DOHH2 (cell line): ENCODE measurements around the gene USP48.

Experiments used
- H3F3A ChIP-seq: fragments of 200-600 bp; sonication (generic), shearing (Covaris generic); 2 replicates; pipeline ENCODE4 v1.6.0; 2016; ENCODE audit warnings: antibody characterized with exemption, mild to moderate bottlenecking; ENCODE audit not compliant: control insufficient read depth, insufficient read depth
- H3K27ac ChIP-seq: fragments of 200-600 bp; sonication (generic); 2 replicates; pipeline ENCODE4 v1.5.1; 2014; ENCODE audit warnings: low read depth, mild to moderate bottlenecking, low read length, moderate library complexity
- H3K27me3 ChIP-seq: fragments of 200-600 bp; sonication (generic); 2 replicates; pipeline ENCODE4 v1.6.1; 2014; ENCODE audit warnings: mild to moderate bottlenecking, low read length, mixed read lengths; ENCODE audit not compliant: control insufficient read depth
- H3K36me3 ChIP-seq: fragments of 200-600 bp; sonication (generic); 2 replicates; pipeline ENCODE4 v1.6.1; 2014; ENCODE audit warnings: mild to moderate bottlenecking, low read length, moderate library complexity, mixed read lengths; ENCODE audit not compliant: control insufficient read depth
- H3K4me1 ChIP-seq: fragments of 200-600 bp; sonication (generic); 2 replicates; pipeline ENCODE4 v1.6.1; 2014; ENCODE audit warnings: mild to moderate bottlenecking, low read length, mixed read lengths; ENCODE audit not compliant: control insufficient read depth
- H3K4me2 ChIP-seq: fragments of 200-600 bp; sonication (generic); 2 replicates; pipeline ENCODE4 v1.6.0; 2014; ENCODE audit warnings: mild to moderate bottlenecking, low read length, moderate library complexity
- H3K4me3 ChIP-seq: fragments of 200-600 bp; sonication (generic); 2 replicates; pipeline ENCODE4 v1.5.1; 2014; ENCODE audit warnings: mild to moderate bottlenecking, low read length, mixed read lengths
- H3K79me2 ChIP-seq: fragments of 200-600 bp; sonication (generic); 2 replicates; pipeline ENCODE4 v1.6.1; 2014; ENCODE audit warnings: mild to moderate bottlenecking, low read length, mixed read lengths; ENCODE audit not compliant: control insufficient read depth
- H3K9me2 ChIP-seq: fragments of 200-600 bp; sonication (generic); replicated peaks from 2 replicates; pipeline ENCODE4 v1.6.1; 2014; ENCODE audit warnings: mild to moderate bottlenecking, low read length, mixed read lengths; ENCODE audit not compliant: control insufficient read depth
- H3K9me3 ChIP-seq: fragments of 200-600 bp; sonication (generic); 2 replicates; pipeline ENCODE4 v1.6.1; 2014; ENCODE audit warnings: antibody characterized with exemption, low read length, mixed read lengths; ENCODE audit not compliant: control insufficient read depth, insufficient read depth
- H4K20me1 ChIP-seq: fragments of 200-600 bp; sonication (generic); 2 replicates; pipeline ENCODE4 v1.6.0; 2014; ENCODE audit warnings: low read depth, mild to moderate bottlenecking, antibody characterized with exemption, low read length, moderate library complexity; ENCODE audit not compliant: control insufficient read depth, insufficient read depth
- CTCF ChIP-seq: fragments of 200-600 bp; sonication (generic); IDR thresholded peaks from one replicate; pipeline ENCODE4 v1.5.1; 2014; ENCODE audit warnings: antibody characterized with exemption, mild to moderate bottlenecking, low read depth, low read length; ENCODE audit not compliant: poor library complexity, severe bottlenecking
- EZH2phosphoT487 ChIP-seq: fragments of 200-600 bp; sonication (generic); IDR thresholded peaks from 2 replicates; pipeline ENCODE4 v1.6.1; 2017; ENCODE audit warnings: borderline replicate concordance, mild to moderate bottlenecking, antibody characterized with exemption, low read length, moderate library complexity, mixed read lengths

Gene USP48

DNA sequence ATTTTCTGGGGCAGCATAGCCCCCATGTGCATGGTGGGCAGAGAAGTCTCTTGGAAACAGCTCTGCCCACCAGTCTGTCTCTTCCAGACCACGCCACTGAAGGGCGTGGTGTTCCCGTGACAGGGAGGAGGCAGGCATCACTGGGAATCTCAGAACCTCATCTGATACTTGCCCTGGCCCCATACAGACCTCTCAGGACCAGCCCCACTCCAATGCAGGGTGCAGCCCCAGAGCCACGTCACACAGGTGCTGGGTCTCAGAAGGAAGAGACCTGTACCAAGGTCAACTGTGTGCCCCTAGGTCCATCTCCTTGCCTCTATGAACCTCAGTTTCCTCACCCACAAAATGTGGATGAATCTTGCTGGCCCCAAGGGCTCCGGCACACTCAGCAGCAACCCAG lies 121.1 kb downstream of the USP48 start:
- Histone ChIP-seq H4K20me1 (no peaks in the 10 kb centered on the region), H3K27me3 (peaks cover 25% of the 10 kb centered on the region), H3K27ac (no peak overlapping the region), H3K36me3 (no peaks in the 10 kb centered on the region), H3K4me2 (no peak overlapping the region), H3K4me1 (peaks cover 6% of the 10 kb centered on the region), H3K4me3 (no peak overlapping the region), H3K79me2 (no peaks in the 10 kb centered on the region), H3K9me3 (no peaks in the 10 kb centered on the region), H3F3A (no peaks in the 10 kb centered on the region), H3K9me2 (no peaks in the 10 kb centered on the region)
- no peak for TF ChIP-seq CTCF
- no peak for TF ChIP-seq EZH2phosphoT487

GRCh38 chr1:21659924-21660326 lies 123.0 kb downstream of the USP48 start:
- H3K4me2 ChIP-seq = peak overlapping the region; percentile 67
- no peak for TF ChIP-seq EZH2phosphoT487
- no peak for TF ChIP-seq CTCF
- H3F3A ChIP-seq = no peaks in the 10 kb centered on the region
- H3K4me3 ChIP-seq = peak overlapping the region; percentile 59
- H3K9me3 ChIP-seq = no peaks in the 10 kb centered on the region
- no peaks in the 10 kb centered on the region for H4K20me1 ChIP-seq
- H3K79me2 ChIP-seq = no peaks in the 10 kb centered on the region
- peaks cover 6% of the 10 kb centered on the region for H3K4me1 ChIP-seq
- H3K36me3 ChIP-seq = no peaks in the 10 kb centered on the region
- H3K27me3 ChIP-seq = peaks cover 18% of the 10 kb centered on the region
- no peak overlapping the region for H3K27ac ChIP-seq
- no peaks in the 10 kb centered on the region for H3K9me2 ChIP-seq

DNA sequence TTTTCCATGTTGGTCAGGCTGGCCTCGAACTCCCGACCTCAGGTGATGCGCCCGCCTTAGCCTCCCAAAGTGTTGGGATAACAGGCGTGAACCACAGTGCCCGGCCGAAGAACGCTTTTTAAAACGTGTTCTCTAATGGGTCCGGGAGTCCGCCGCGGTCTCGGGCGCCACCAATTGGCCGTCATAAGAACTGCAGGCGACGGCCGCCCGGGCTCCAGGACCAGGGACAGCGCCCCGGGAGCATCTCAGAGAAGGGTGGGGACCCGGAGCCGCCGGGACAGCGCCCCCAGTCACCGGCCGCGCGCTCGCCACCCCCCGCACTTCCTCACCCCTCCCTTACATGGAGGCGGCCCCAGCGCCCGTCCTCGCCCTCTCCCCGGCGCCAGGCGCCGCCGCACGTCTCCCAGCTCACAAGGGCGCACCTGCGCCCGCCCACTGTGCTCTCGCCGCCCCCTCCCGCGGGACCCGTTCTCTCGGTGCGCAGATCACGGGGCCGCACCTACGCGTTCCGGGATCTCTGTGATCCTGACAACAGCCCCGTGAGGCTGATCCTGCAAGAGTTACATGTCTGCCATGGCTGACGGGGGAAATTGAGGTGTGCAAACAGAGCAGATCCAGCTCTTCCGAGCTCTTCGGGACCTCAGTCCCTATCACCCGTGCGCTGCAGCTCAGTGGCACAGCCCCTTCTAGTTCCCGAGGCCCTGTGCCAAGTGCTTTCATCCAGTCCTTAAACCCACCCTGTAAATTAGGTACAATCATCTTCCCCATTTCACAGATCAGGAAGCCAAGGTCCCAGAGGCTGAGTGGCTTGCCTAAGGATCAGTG lies 123.6 kb downstream of the USP48 start:
- Histone ChIP-seq H3K4me3 (peak overlapping the region; percentile 59), H3K9me3 (no peaks in the 10 kb centered on the region), H3F3A (no peaks in the 10 kb centered on the region), H3K9me2 (no peaks in the 10 kb centered on the region), H3K27ac (no peak overlapping the region), H3K79me2 (no peaks in the 10 kb centered on the region), H3K27me3 (peaks cover 16% of the 10 kb centered on the region), H3K4me1 (peaks cover 6% of the 10 kb centered on the region), H4K20me1 (no peaks in the 10 kb centered on the region), H3K36me3 (no peaks in the 10 kb centered on the region), H3K4me2 (peak overlapping the region; percentile 67)
- TF ChIP-seq CTCF (peak; percentile 85), EZH2phosphoT487 (no peak)
